B cell (primary cell): ENCODE data around the gene TLE6. TPM values are rescaled to one million over a fixed set of nuclear protein-coding genes. Genes with fewer than 3 reads are reported as not detected.

Experiments used
- ATAC-seq: fragments of 200-7000 bp; cut with Tn5 transposase; one replicate; pipeline ENCODE4 v1.10.0; 2021; ENCODE audit warnings: low read depth, mild to moderate bottlenecking, moderate number of reproducible peaks, moderate library complexity
- CTCF ChIA-PET: fragments of 350-600 bp; sonication (Branson Sonifier 250); formaldehyde crosslinking; loops from one replicate; lab custom pipeline; 2021; ENCODE audit warnings: antibody characterized with exemption, inconsistent platforms; lab: Charles Lee
- POLR2A ChIA-PET: fragments of 350-600 bp; sonication (Branson Sonifier 250); formaldehyde crosslinking; loops from one replicate; lab custom pipeline; 2021; ENCODE audit warnings: antibody characterized with exemption; lab: Charles Lee
- DNase-seq: peaks from one replicate; pipeline ENCODE4 v3.0.0; 2013
- H2AFZ ChIP-seq: 2 replicates; pipeline ENCODE4 v1.6.1; 2012; ENCODE audit warnings: mild to moderate bottlenecking, low read depth, low read length; ENCODE audit not compliant: insufficient read depth, poor library complexity, severe bottlenecking
- H3K27ac ChIP-seq, 2 donors: 1 replicate in 1 of 2; 2 replicates in 1 of 2; pipeline ENCODE4 v1.5.1; 2012 to 2013; ENCODE audit warnings: low read length in 2 of 2, mild to moderate bottlenecking in 2 of 2, moderate library complexity in 1 of 2
- H3K27me3 ChIP-seq, 4 experiments: fragments of 200-600 bp in 1 of 4; sonication (generic) in 1 of 4; replicated peaks in 1 of 4; 1 replicate in 2 of 4; 2 replicates in 2 of 4; pipeline versions ENCODE4 v1.6.1 to v1.7.0; 2013 to 2016; ENCODE audit warnings: low read length in 3 of 4, mild to moderate bottlenecking in 2 of 4, mixed read lengths in 1 of 4, moderate library complexity in 1 of 4; ENCODE audit not compliant: insufficient read depth in 4 of 4, control insufficient read depth in 3 of 4; ENCODE audit errors: control extremely low read depth in 1 of 4
- H3K36me3 ChIP-seq, 2 experiments: replicated peaks in 1 of 2; 1 replicate in 1 of 2; 2 replicates in 1 of 2; pipeline versions ENCODE4 v1.6.1 to v1.7.1; 2013; ENCODE audit warnings: low read length in 1 of 2; ENCODE audit not compliant: insufficient read depth in 2 of 2, control insufficient read depth in 1 of 2; ENCODE audit errors: control extremely low read depth in 1 of 2, extremely low read depth in 1 of 2
- H3K4me1 ChIP-seq, 2 donors: fragments of 200-600 bp in 1 of 2; sonication (generic) in 1 of 2; 1 replicate in 1 of 2; 2 replicates in 1 of 2; pipeline versions ENCODE4 v1.5.1 to v1.6.1; 2013 to 2017; ENCODE audit warnings: low read length in 2 of 2; ENCODE audit not compliant: control insufficient read depth in 2 of 2, insufficient read depth in 2 of 2
- H3K4me2 ChIP-seq: replicated peaks from 2 replicates; pipeline ENCODE3; 2012; ENCODE audit warnings: mild to moderate bottlenecking, low read depth, low read length; ENCODE audit not compliant: poor library complexity, severe bottlenecking
- H3K4me3 ChIP-seq, 5 experiments: fragments of 200-600 bp in 1 of 5; sonication (generic) in 1 of 5; 1 replicate in 3 of 5; 2 replicates in 2 of 5; pipeline versions ENCODE4 v1.5.1 to v1.7.0; 2011 to 2016; ENCODE audit warnings: low read length in 4 of 5, mild to moderate bottlenecking in 4 of 5, low read depth in 2 of 5, control low read depth in 1 of 5, moderate library complexity in 1 of 5; ENCODE audit not compliant: insufficient read depth in 1 of 5; ENCODE audit errors: control extremely low read depth in 1 of 5, extremely low read depth in 1 of 5
- H3K79me2 ChIP-seq: fragments of 200-600 bp; sonication (generic); one replicate; pipeline ENCODE4 v1.6.0; 2016; ENCODE audit warnings: low read length; ENCODE audit not compliant: control insufficient read depth, insufficient read depth
- H3K9ac ChIP-seq: fragments of 200-600 bp; sonication (generic); 2 replicates; pipeline ENCODE4 v1.6.1; 2017; ENCODE audit warnings: mild to moderate bottlenecking, low read length, moderate library complexity
- H3K9me3 ChIP-seq, 3 donors: one replicate each; pipeline versions ENCODE4 v1.6.1 to v1.7.1; 2013; ENCODE audit warnings: low read length in 2 of 3; ENCODE audit not compliant: control insufficient read depth in 2 of 3, insufficient read depth in 1 of 3; ENCODE audit errors: control extremely low read depth in 1 of 3
- H4K20me1 ChIP-seq: 2 replicates; pipeline ENCODE4 v1.6.0; 2012; ENCODE audit warnings: mild to moderate bottlenecking, low read length; ENCODE audit not compliant: insufficient read depth, control insufficient read depth, poor library complexity, severe bottlenecking
- H3K27ac Mint-ChIP-seq: one replicate; pipeline ENCODE4 v1.8.0; 2021; ENCODE audit warnings: mixed read lengths
- H3K27me3 Mint-ChIP-seq: one replicate; pipeline ENCODE4 v1.8.0; 2021; ENCODE audit warnings: mixed read lengths
- H3K4me1 Mint-ChIP-seq: one replicate; pipeline ENCODE4 v1.8.0; 2021; ENCODE audit warnings: mixed read lengths
- H3K4me3 Mint-ChIP-seq: one replicate; pipeline ENCODE4 v1.8.0; 2021; ENCODE audit warnings: mixed read lengths
- H3K9me3 Mint-ChIP-seq: one replicate; pipeline ENCODE4 v1.8.0; 2022; ENCODE audit warnings: mixed read lengths; ENCODE audit not compliant: insufficient read depth
- EZH2 ChIP-seq: IDR thresholded peaks from 2 replicates; pipeline ENCODE4 v1.6.1; 2012; ENCODE audit warnings: borderline replicate concordance, low read depth, mild to moderate bottlenecking, moderate library complexity, low read length; ENCODE audit not compliant: insufficient read depth, poor library complexity, severe bottlenecking
- WGBS: methylation state at CpG from one replicate; pipeline ENCODE4 v1.1.5; 2013; ENCODE audit warnings: missing lambda C conversion rate; ENCODE audit not compliant: insufficient coverage; 5-methylcytosine and 5-hydroxymethylcytosine counted together
- intact Hi-C: fragments of 100-400 bp; cut with micrococcal nuclease; formaldehyde crosslinking; loops from one replicate; pipeline ENCODE4 v1.10.0; 2022
- polyA plus RNA-seq: library from polyadenylated mRNA; depleted of rRNA; stranded (reverse); fragments of >200 nt; gene quantifications from 2 replicates; pipeline ENCODE4 v1.2.3, GENCODE V29; 2012
- total RNA-seq, 2 donors: library from RNA; stranded (reverse); fragments of 120-200 nt in 1 of 2; gene quantifications; 1 replicate in 1 of 2; 2 replicates in 1 of 2; pipeline versions ENCODE4 v1.2.3 to v1.2.4, GENCODE V29; 2013 to 2022
- TF ChIP-seq, protein P1 (sequence below): fragments of 200-600 bp; IDR thresholded peaks from one replicate; pipeline ENCODE4 v1.8.0; 2022; ENCODE audit warnings: antibody characterized with exemption, mild to moderate bottlenecking

Gene TLE6
- total and polyA plus RNA-seq, 2 donors (not counting 1 experiment from before 2014, with no cell fraction given): 1.5 to 3.0 TPM

DNA sequence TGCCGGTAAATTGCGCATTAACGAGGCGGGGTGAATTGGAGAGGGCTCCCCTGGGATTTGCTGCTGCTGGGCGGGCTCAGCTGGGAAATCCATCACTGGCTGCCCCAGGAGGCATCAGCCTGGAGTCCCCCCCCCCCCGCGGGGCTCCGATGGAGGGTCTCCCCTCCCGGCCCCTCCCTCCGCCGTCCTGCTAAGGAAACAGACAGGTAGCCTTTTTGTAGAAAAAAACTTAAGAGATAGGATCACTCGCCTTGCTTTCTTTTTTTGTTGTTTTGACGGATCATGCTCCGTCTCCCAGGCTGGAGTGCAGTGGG lies 6.8 kb downstream of the TLE6 start:
- intact Hi-C loops: no loop called here
- Mint-ChIP-seq H3K9me3 (no peaks in the 10 kb centered on the region), H3K27me3 (peaks cover 9% of the 10 kb centered on the region), H3K4me1 (peaks cover 13% of the 10 kb centered on the region), H3K4me3 (peak overlapping the region; percentile 47), H3K27ac (no peak overlapping the region)
- TF ChIP-seq, protein P1, sequence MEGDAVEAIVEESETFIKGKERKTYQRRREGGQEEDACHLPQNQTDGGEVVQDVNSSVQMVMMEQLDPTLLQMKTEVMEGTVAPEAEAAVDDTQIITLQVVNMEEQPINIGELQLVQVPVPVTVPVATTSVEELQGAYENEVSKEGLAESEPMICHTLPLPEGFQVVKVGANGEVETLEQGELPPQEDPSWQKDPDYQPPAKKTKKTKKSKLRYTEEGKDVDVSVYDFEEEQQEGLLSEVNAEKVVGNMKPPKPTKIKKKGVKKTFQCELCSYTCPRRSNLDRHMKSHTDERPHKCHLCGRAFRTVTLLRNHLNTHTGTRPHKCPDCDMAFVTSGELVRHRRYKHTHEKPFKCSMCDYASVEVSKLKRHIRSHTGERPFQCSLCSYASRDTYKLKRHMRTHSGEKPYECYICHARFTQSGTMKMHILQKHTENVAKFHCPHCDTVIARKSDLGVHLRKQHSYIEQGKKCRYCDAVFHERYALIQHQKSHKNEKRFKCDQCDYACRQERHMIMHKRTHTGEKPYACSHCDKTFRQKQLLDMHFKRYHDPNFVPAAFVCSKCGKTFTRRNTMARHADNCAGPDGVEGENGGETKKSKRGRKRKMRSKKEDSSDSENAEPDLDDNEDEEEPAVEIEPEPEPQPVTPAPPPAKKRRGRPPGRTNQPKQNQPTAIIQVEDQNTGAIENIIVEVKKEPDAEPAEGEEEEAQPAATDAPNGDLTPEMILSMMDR: no peak
- no peak for TF ChIP-seq EZH2
- Histone ChIP-seq H3K36me3 (no peaks in the 10 kb centered on the region), H2AFZ (peak overlapping the region; percentile 22), H3K27ac (no peak overlapping the region), H3K4me1 (peaks cover 14 to 22% of the 10 kb centered on the region in 2 donors), H3K9me3 (no peaks in the 10 kb centered on the region), H3K4me3 (peak overlapping the region in 2 of 5 experiments; percentile 2 to 10), H3K4me2 (peak overlapping the region; percentile 69), H3K79me2 (no peaks in the 10 kb centered on the region), H3K9ac (peak overlapping the region; percentile 32), H4K20me1 (no peaks in the 10 kb centered on the region), H3K27me3 (peaks cover 0 to 16% (median 2%) of the 10 kb centered on the region in 4 experiments)
- WGBS: 0% methylated on average over 6 of the region's 14 CpGs
- ATAC-seq (no peak), DNase-seq (no peak)
- ChIA-PET POLR2A (no interaction called here), CTCF (no interaction called here)

DNA sequence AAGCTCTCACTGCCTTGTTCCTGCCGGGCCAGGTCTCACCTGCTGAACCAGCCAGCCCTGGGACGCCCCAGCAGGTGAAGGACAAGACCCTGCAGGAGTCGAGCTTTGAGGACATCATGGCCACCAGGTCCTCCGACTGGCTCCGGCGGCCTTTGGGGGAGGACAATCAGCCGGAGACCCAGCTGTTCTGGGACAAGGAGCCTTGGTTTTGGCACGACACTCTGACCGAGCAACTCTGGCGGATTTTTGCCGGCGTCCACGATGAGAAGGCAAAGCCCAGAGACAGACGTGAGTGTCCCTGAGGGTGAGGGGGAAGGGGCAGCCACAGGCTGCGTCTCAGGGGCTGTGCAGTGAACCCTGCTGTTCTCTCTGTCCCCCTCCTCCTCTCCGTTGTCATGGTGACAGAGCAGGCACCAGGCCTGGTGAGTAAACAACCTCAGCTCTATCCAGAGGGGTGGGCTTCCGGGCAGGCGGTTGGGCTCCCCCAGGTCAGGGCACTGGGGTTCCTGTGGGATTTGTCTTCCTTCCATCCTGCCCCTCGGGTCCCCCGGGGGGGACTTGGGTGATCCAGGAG lies 9.7 kb downstream of the TLE6 start:
- Histone ChIP-seq H3K4me2 (no peak overlapping the region), H3K79me2 (no peaks in the 10 kb centered on the region), H3K4me1 (peaks cover 14 to 22% of the 10 kb centered on the region in 2 donors), H3K27me3 (peaks cover 0 to 18% (median 2%) of the 10 kb centered on the region in 4 experiments), H3K4me3 (no peak overlapping the region), H4K20me1 (no peaks in the 10 kb centered on the region), H3K36me3 (no peaks in the 10 kb centered on the region), H2AFZ (no peak overlapping the region), H3K27ac (no peak overlapping the region), H3K9ac (no peak overlapping the region), H3K9me3 (no peaks in the 10 kb centered on the region)
- POLR2A ChIA-PET: interaction anchor here (1.0 to 1.2 kb wide), 2 partner anchors 21 to 86 kb away, joined by 3 to 9 read pairs; no protein-coding TSS in a partner anchor
- CTCF ChIA-PET: no interaction called here
- WGBS: 52% methylated on average over 20 of the region's 20 CpGs
- ATAC-seq (no peak), DNase-seq (no peak)
- Mint-ChIP-seq H3K27me3 (peaks cover 9% of the 10 kb centered on the region), H3K27ac (no peak overlapping the region), H3K4me3 (no peak overlapping the region), H3K4me1 (peaks cover 13% of the 10 kb centered on the region), H3K9me3 (no peaks in the 10 kb centered on the region)
- TF ChIP-seq EZH2: no peak
- TF ChIP-seq, protein P1: no peak
- intact Hi-C loops: no loop called here
